Measurements from ENCODE around the gene PTPRE.

Gene PTPRE

GRCh38 chr10:127999297-128000129 lies 92.6 kb downstream of the PTPRE start:
- no peak for TF ChIP-seq CTCF (IDR thresholded peaks at IDR 0.05)
- no peaks in the 10 kb centered on the region for H3K27me3 ChIP-seq (ENCODE audit: control insufficient read depth, insufficient read depth, low read length)
- no peak overlapping the region for H3K9ac ChIP-seq
- H3K79me2 ChIP-seq, result no peaks in the 10 kb centered on the region
- H3K4me2 ChIP-seq (ENCODE audit: low read length), result no peak overlapping the region
- H2AFZ ChIP-seq, result no peak overlapping the region
- H3K4me3 ChIP-seq (ENCODE audit: low read depth, low read length), result no peak overlapping the region
- no peak overlapping the region for H3K27ac ChIP-seq
- no peaks in the 10 kb centered on the region for H3K9me3 ChIP-seq (ENCODE audit: control insufficient read depth, low read length)
- H3K36me3 ChIP-seq (ENCODE audit: control insufficient read depth, insufficient read depth, low read length), result no peaks in the 10 kb centered on the region
- no peaks in the 10 kb centered on the region for H3K4me1 ChIP-seq

- H3K36me3 ChIP-seq (ENCODE audit: control insufficient read depth, insufficient read depth, low read length), result no peaks in the 10 kb centered on the region
- H3K4me1 ChIP-seq, result no peaks in the 10 kb centered on the region
- H3K79me2 ChIP-seq, result no peaks in the 10 kb centered on the region
- no peaks in the 10 kb centered on the region for H3K9me3 ChIP-seq (ENCODE audit: control insufficient read depth, low read length)
- H3K4me3 ChIP-seq (ENCODE audit: low read depth, low read length), result no peak overlapping the region
- H3K27ac ChIP-seq, result no peak overlapping the region
- no peak overlapping the region for H3K9ac ChIP-seq
- no peak overlapping the region for H3K4me2 ChIP-seq (ENCODE audit: low read length)
- H2AFZ ChIP-seq, result no peak overlapping the region
- no peak for TF ChIP-seq CTCF (IDR thresholded peaks at IDR 0.05)
- H3K27me3 ChIP-seq (ENCODE audit: control insufficient read depth, insufficient read depth, low read length), result no peaks in the 10 kb centered on the region
Observed at GRCh38 chr10:128000471-128001362, 93.8 kb downstream of the PTPRE start.

GRCh38 chr10:128001363-128001745 lies 94.5 kb downstream of the PTPRE start:
- no peaks in the 10 kb centered on the region for H3K4me1 ChIP-seq
- no peaks in the 10 kb centered on the region for H3K27me3 ChIP-seq (ENCODE audit: control insufficient read depth, insufficient read depth, low read length)
- H3K27ac ChIP-seq, result no peak overlapping the region
- H3K4me3 ChIP-seq (ENCODE audit: low read depth, low read length), result no peak overlapping the region
- no peaks in the 10 kb centered on the region for H3K9me3 ChIP-seq (ENCODE audit: control insufficient read depth, low read length)
- no peaks in the 10 kb centered on the region for H3K79me2 ChIP-seq
- no peaks in the 10 kb centered on the region for H3K36me3 ChIP-seq (ENCODE audit: control insufficient read depth, insufficient read depth, low read length)
- no peak for TF ChIP-seq CTCF (IDR thresholded peaks at IDR 0.05)
- no peak overlapping the region for H3K4me2 ChIP-seq (ENCODE audit: low read length)
- no peak overlapping the region for H2AFZ ChIP-seq
- H3K9ac ChIP-seq, result no peak overlapping the region

- H3K27ac ChIP-seq, result no peak overlapping the region
- no peaks in the 10 kb centered on the region for H3K79me2 ChIP-seq
- no peaks in the 10 kb centered on the region for H3K36me3 ChIP-seq (ENCODE audit: control insufficient read depth, insufficient read depth, low read length)
- H3K9ac ChIP-seq, result no peak overlapping the region
- H3K9me3 ChIP-seq (ENCODE audit: control insufficient read depth, low read length), result no peaks in the 10 kb centered on the region
- H2AFZ ChIP-seq, result no peak overlapping the region
- H3K4me2 ChIP-seq (ENCODE audit: low read length), result no peak overlapping the region
- H3K27me3 ChIP-seq (ENCODE audit: control insufficient read depth, insufficient read depth, low read length), result no peaks in the 10 kb centered on the region
- H3K4me1 ChIP-seq, result no peaks in the 10 kb centered on the region
- no peak overlapping the region for H3K4me3 ChIP-seq (ENCODE audit: low read depth, low read length)
- no peak for TF ChIP-seq CTCF (IDR thresholded peaks at IDR 0.05)
Observed at GRCh38 chr10:128001849-128002248, 94.9 kb downstream of the PTPRE start.

Data from parathyroid adenoma (tissue), 2 donors.